ENCODE data around the gene ZBTB9. TPM values are rescaled to one million over a fixed set of nuclear protein-coding genes. Genes with fewer than 3 reads are reported as not detected.

The ZBTB9 gene
- total RNA-seq, 1 experiment from 2014 or later: 19.4 TPM

- peaks cover 19% of the 10 kb centered on the region for H3K36me3 Mint-ChIP-seq
- no peak for DNase-seq (ENCODE audit: low spot score)
- CTCF ChIA-PET: interaction anchor here (0.9 to 2.8 kb wide), 8 partner anchors 15 to 330 kb away, joined by 3 to 14 read pairs (median 7); partner anchors contain the start of genes B3GALT4, BAK1 and CUTA
- peak overlapping the region; percentile 72; the same call in 1 of the 2 replicates for H3K27ac Mint-ChIP-seq
- TF ChIP-seq PREB (CRISPR knock-in tag; IDR thresholded peaks at IDR 0.05; ENCODE audit: borderline replicate concordance): no peak
- no peak for TF ChIP-seq NR1H2 (CRISPR knock-in tag; IDR thresholded peaks at IDR 0.05)
- no peak for TF ChIP-seq SP1 (CRISPR knock-in tag; conservative IDR thresholded peaks at IDR 0.05)
- no peak for TF ChIP-seq HMGA2 (CRISPR knock-in tag; IDR thresholded peaks at IDR 0.05)
- no peak for TF ChIP-seq ZNF416 (CRISPR knock-in tag; IDR thresholded peaks at IDR 0.05)
- no peak for TF ChIP-seq ARID4B (CRISPR knock-in tag; IDR thresholded peaks at IDR 0.05; ENCODE audit: borderline replicate concordance)
- TF ChIP-seq SMAD4 (CRISPR knock-in tag; IDR thresholded peaks at IDR 0.05): no peak
- no peak for TF ChIP-seq NFATC4 (CRISPR knock-in tag; IDR thresholded peaks at IDR 0.05)
- TF ChIP-seq NFYB (CRISPR knock-in tag; conservative IDR thresholded peaks at IDR 0.05; ENCODE audit: low read depth): no peak
- no peak for TF ChIP-seq FOXJ3 (CRISPR knock-in tag; IDR thresholded peaks at IDR 0.05; ENCODE audit: borderline replicate concordance)
- TF ChIP-seq NR2C2 (CRISPR knock-in tag; IDR thresholded peaks at IDR 0.05): no peak
- TF ChIP-seq GTF2I (CRISPR knock-in tag; conservative IDR thresholded peaks at IDR 0.05): no peak
- TF ChIP-seq ZMAT4 (CRISPR knock-in tag; IDR thresholded peaks at IDR 0.05): no peak
- no peak for TF ChIP-seq ZNF138 (CRISPR knock-in tag; conservative IDR thresholded peaks at IDR 0.05)
- no peak for TF ChIP-seq IRF2 (CRISPR knock-in tag; IDR thresholded peaks at IDR 0.05; ENCODE audit: borderline replicate concordance, low read depth)
- no peak for ATAC-seq
- H3K4me1 Mint-ChIP-seq: peaks cover 17% of the 10 kb centered on the region
- H3K27me3 Mint-ChIP-seq (ENCODE audit: low read depth): peaks cover 12% of the 10 kb centered on the region
- POLR2A ChIA-PET: interaction anchor here (0.7 to 1.8 kb wide), 4 partner anchors 18 to 36 kb away, joined by 3 to 26 read pairs (median 4); partner anchors contain the start of gene CUTA
- peak overlapping the region; percentile 92 for H3K4me3 Mint-ChIP-seq
- 0 out of 2 replicates have a peak, but pooled peaks cover 3% of the 10 kb centered on the region for H3K9me3 Mint-ChIP-seq
Observed at GRCh38 chr6:33455051-33455450, 675 bp downstream of the ZBTB9 start.

GRCh38 chr6:33456156-33456555, 1.8 kb downstream of the ZBTB9 start:
- Mint-ChIP-seq H3K9me3 (0 out of 2 replicates have a peak, but pooled peaks cover 3% of the 10 kb centered on the region), H3K4me1 (peaks cover 17% of the 10 kb centered on the region), H3K27ac (no peak overlapping the region), H3K36me3 (peaks cover 19% of the 10 kb centered on the region), H3K4me3 (peak overlapping the region; percentile 92), H3K27me3 (ENCODE audit: low read depth) (peaks cover 14% of the 10 kb centered on the region)
- POLR2A ChIA-PET: no interaction called here
- CTCF ChIA-PET: interaction anchor here (2.8 kb wide), 1 partner anchor 123 kb away, joined by 14 read pairs; the partner anchor contains the start of gene BAK1
- ATAC-seq: no peak
- DNase-seq (ENCODE audit: low spot score): no peak
- TF ChIP-seq FOXK1 (CRISPR knock-in tag; IDR thresholded peaks at IDR 0.05): no peak
- no peak for TF ChIP-seq ZNF219 (CRISPR knock-in tag; IDR thresholded peaks at IDR 0.05; ENCODE audit: borderline replicate concordance)
- no peak for TF ChIP-seq ZNF121 (CRISPR knock-in tag; IDR thresholded peaks at IDR 0.05)
- TF ChIP-seq CDX4 (CRISPR knock-in tag; IDR thresholded peaks at IDR 0.05; ENCODE audit: borderline replicate concordance): no peak
- no peak for TF ChIP-seq JUN (CRISPR knock-in tag; IDR thresholded peaks at IDR 0.05)
- no peak for TF ChIP-seq ERG (CRISPR knock-in tag; IDR thresholded peaks at IDR 0.05)
- no peak for TF ChIP-seq E2F5 (CRISPR knock-in tag; IDR thresholded peaks at IDR 0.05)
- TF ChIP-seq HMGA2 (CRISPR knock-in tag; IDR thresholded peaks at IDR 0.05): no peak
- TF ChIP-seq AFF4 (CRISPR knock-in tag; IDR thresholded peaks at IDR 0.05; ENCODE audit: borderline replicate concordance): no peak

All from WTC11 (cell line).